K562 (cell line): ENCODE results near the gene ALK. TPM values are rescaled to one million over a fixed set of nuclear protein-coding genes. Genes with fewer than 3 reads are reported as not detected.

Experiments used
- ATAC-seq: fragments of 200-7000 bp; cut with Tn5 transposase; 3 replicates; pipeline ENCODE4 v1.9.1; 2020; ENCODE audit warnings: moderate library complexity
- BruUV-seq: library from RNA; stranded (reverse); fragments of 400-500 nt; replicated peaks from 2 replicates; lab custom pipeline; 2021; lab: Mats Ljungman, UMichigan
- CTCF ChIA-PET: fragments of 300-600 bp; formaldehyde crosslinking; extraction: SDS; loops from one replicate; lab custom pipeline; 2021; ENCODE audit warnings: low intra/inter-chr PET ratio; lab: Yijun Ruan, JAX
- POLR2A ChIA-PET: fragments of 300-600, 350-650 bp; sonication (Branson Sonifier 250); formaldehyde crosslinking; extraction: SDS; loops from one replicate; lab custom pipeline; 2021; ENCODE audit warnings: antibody characterized with exemption, inconsistent platforms; lab: Yijun Ruan, JAX
- DNase-seq, 4 experiments: peaks; one replicate each; pipeline versions ENCODE4 v3.0.0 to v3.0.0-alpha.2; 2011 to 2018; ENCODE audit warnings: low spot score in 3 of 4, mixed read lengths in 3 of 4; ENCODE audit errors: extremely low read depth in 1 of 4
- FAIRE-seq: peaks from 2 replicates; lab custom pipeline; 2011; peaks lifted over from hg19 to GRCh38; lab: Jason Lieb, UNC
- H2AFZ ChIP-seq: 2 replicates; pipeline ENCODE4 v1.6.0; 2011; ENCODE audit warnings: low read depth, low read length, control low read depth, inconsistent platforms
- H3K27ac ChIP-seq: fragments of 200-600 bp; 3 replicates; pipeline ENCODE4 v1.8.0; 2011; ENCODE audit warnings: low read depth, mild to moderate bottlenecking, control low read depth, inconsistent platforms, low read length, moderate library complexity, mixed read lengths; ENCODE audit errors: extremely low read depth
- H3K27me3 ChIP-seq, 2 experiments: fragments of 300-600 bp in 1 of 2; 2 replicates in 1 of 2; 3 replicates in 1 of 2; pipeline versions ENCODE4 v1.6.0 to v1.8.0; 2011; ENCODE audit warnings: inconsistent platforms in 2 of 2, low read length in 2 of 2, mild to moderate bottlenecking in 1 of 2, mixed read lengths in 1 of 2, moderate library complexity in 1 of 2; ENCODE audit not compliant: control insufficient read depth in 2 of 2, insufficient read depth in 2 of 2
- H3K36me3 ChIP-seq: fragments of 300-600 bp; 3 replicates; pipeline ENCODE4 v1.8.0; 2011; ENCODE audit warnings: mild to moderate bottlenecking, low read length, inconsistent platforms; ENCODE audit not compliant: control insufficient read depth, insufficient read depth
- H3K4me1 ChIP-seq, 2 experiments: fragments of 200-600 bp in 1 of 2; replicated peaks in 1 of 2; 2 replicates in 1 of 2; 3 replicates in 1 of 2; pipeline versions ENCODE4 v1.5.1 to v1.8.0; 2011; ENCODE audit warnings: inconsistent platforms in 2 of 2, low read length in 2 of 2, mild to moderate bottlenecking in 1 of 2, mixed read lengths in 1 of 2, moderate library complexity in 1 of 2; ENCODE audit not compliant: control insufficient read depth in 2 of 2, insufficient read depth in 2 of 2
- H3K4me2 ChIP-seq: 2 replicates; pipeline ENCODE4 v1.6.1; 2011; ENCODE audit warnings: low read length, control low read depth, inconsistent platforms, mixed read lengths; ENCODE audit not compliant: insufficient read depth
- H3K4me3 ChIP-seq: fragments of 200-600 bp; sonication (generic), shearing (Covaris generic); 2 replicates; pipeline ENCODE4 v1.5.1; 2016; ENCODE audit warnings: control low read depth, inconsistent platforms
- H3K79me2 ChIP-seq: fragments of 200-600 bp; 3 replicates; pipeline ENCODE4 v1.8.0; 2011; ENCODE audit warnings: low read length, inconsistent platforms; ENCODE audit not compliant: control insufficient read depth, insufficient read depth
- H3K9ac ChIP-seq, 2 experiments: 2 replicates each; pipeline versions ENCODE4 v1.6.0 to v1.6.1; 2011; ENCODE audit warnings: low read depth in 2 of 2, low read length in 2 of 2, control low read depth in 1 of 2, inconsistent platforms in 1 of 2, mild to moderate bottlenecking in 1 of 2, mixed read lengths in 1 of 2; ENCODE audit not compliant: insufficient read depth in 1 of 2
- H3K9me1 ChIP-seq: one replicate; pipeline ENCODE4 v1.6.0; 2011; ENCODE audit warnings: inconsistent platforms, mild to moderate bottlenecking, low read length, moderate library complexity; ENCODE audit not compliant: control insufficient read depth, insufficient read depth
- H3K9me3 ChIP-seq: replicated peaks from 2 replicates; pipeline ENCODE4 v1.5.1; 2011; ENCODE audit warnings: low read depth, low read length, inconsistent platforms; ENCODE audit not compliant: control insufficient read depth, insufficient read depth
- H4K20me1 ChIP-seq: replicated peaks from 2 replicates; pipeline ENCODE4 v1.6.1; 2011; ENCODE audit warnings: low read length, inconsistent platforms, mixed read lengths; ENCODE audit not compliant: control insufficient read depth, insufficient read depth
- ARID2 ChIP-seq: fragments of 450-650 bp; IDR thresholded peaks from 2 replicates; pipeline ENCODE4 v1.6.1; 2017; ENCODE audit warnings: antibody characterized with exemption, mild to moderate bottlenecking
- BRD4 ChIP-seq: fragments of 200-600 bp; sonication (generic); IDR thresholded peaks from 2 replicates; pipeline ENCODE4 v1.6.1; 2017; ENCODE audit warnings: inconsistent platforms
- CBX8 ChIP-seq: fragments of 200-600 bp; sonication (generic); IDR thresholded peaks from 2 replicates; pipeline ENCODE4 v1.6.1; 2012; ENCODE audit warnings: borderline replicate concordance, mixed run types, low read depth, mild to moderate bottlenecking, moderate library complexity, mixed read lengths, low read length, control low read depth, inconsistent platforms; ENCODE audit not compliant: poor library complexity, severe bottlenecking; ENCODE audit errors: extremely low read depth
- CXXC5 ChIP-seq: fragments of 250-450 bp; sonication (Bioruptor Pico); IDR thresholded peaks from 2 replicates; pipeline ENCODE4 v1.8.0; 2022; ENCODE audit warnings: inconsistent platforms, mild to moderate bottlenecking, moderate library complexity
- ELF4 ChIP-seq: fragments of 450-650 bp; formaldehyde crosslinking; IDR thresholded peaks from 2 replicates; pipeline ENCODE4 v1.4.0; 2022; ENCODE audit warnings: missing genetic modification characterization
- ETV6 ChIP-seq, 3 experiments: fragments of 150-350 bp in 1 of 3; sonication (generic) in 1 of 3; formaldehyde crosslinking in 1 of 3; IDR thresholded peaks; 2 replicates each; pipeline versions ENCODE4 v1.6.1 to v1.8.0; 2014 to 2022; ENCODE audit warnings: borderline replicate concordance in 2 of 3, low read depth in 2 of 3, antibody characterized with exemption in 1 of 3, low read length in 1 of 3, mild to moderate bottlenecking in 1 of 3, missing genetic modification reagents in 1 of 3
- NFIC ChIP-seq: fragments of 450-650 bp; IDR thresholded peaks from 2 replicates; pipeline ENCODE4 v1.6.1; 2017; ENCODE audit warnings: mild to moderate bottlenecking, inconsistent platforms
- NR4A1 ChIP-seq, 2 experiments: fragments of 250-450 bp in 1 of 2; fragments of 450-650 bp in 1 of 2; sonication (Bioruptor Pico) in 1 of 2; IDR thresholded peaks; 2 replicates each; pipeline versions ENCODE4 v1.4.0 to v1.6.1; 2016 to 2020; ENCODE audit warnings: mild to moderate bottlenecking in 2 of 2, missing compliant biosample characterization in 1 of 2, missing genetic modification characterization in 1 of 2, moderate library complexity in 1 of 2
- PHB2 ChIP-seq: fragments of 450-650 bp; IDR thresholded peaks from 2 replicates; pipeline ENCODE4 v1.6.1; 2017; ENCODE audit warnings: low read depth
- POLR2AphosphoS5 ChIP-seq: IDR thresholded peaks from 2 replicates; pipeline ENCODE4 v1.6.1; 2011; ENCODE audit warnings: mild to moderate bottlenecking, low read depth, low read length, moderate library complexity; ENCODE audit not compliant: control insufficient read depth, insufficient read depth
- POLR2B ChIP-seq: fragments of 450-650 bp; IDR thresholded peaks from 2 replicates; pipeline ENCODE4 v1.6.1; 2018; ENCODE audit warnings: low read depth; ENCODE audit not compliant: partially characterized antibody
- RBM22 ChIP-seq: fragments of 200-400 bp; formaldehyde crosslinking; IDR thresholded peaks from 2 replicates; pipeline ENCODE4 v1.6.1; 2018; ENCODE audit warnings: low read length, low read depth; ENCODE audit not compliant: poor library complexity, severe bottlenecking
- ZNF212 ChIP-seq: fragments of 450-650 bp; formaldehyde crosslinking; IDR thresholded peaks from 2 replicates; pipeline ENCODE4 v1.4.0; 2020; ENCODE audit warnings: mild to moderate bottlenecking
- ZNF551 ChIP-seq: fragments of 250-450 bp; sonication (Bioruptor Pico); IDR thresholded peaks from 2 replicates; pipeline ENCODE4 v1.5.0; 2021; ENCODE audit warnings: mild to moderate bottlenecking, moderate library complexity
- WGBS: fragments of 100-300 bp; shearing (Covaris generic); methylation state at CpG from one replicate; pipeline ENCODE4 v1.1.6; 2016; ENCODE audit warnings: low coverage, mixed read lengths; ENCODE audit not compliant: insufficient coverage; ENCODE audit errors: missing lambda C conversion rate; 5-methylcytosine and 5-hydroxymethylcytosine counted together
- in situ Hi-C: fragments of 300-500 bp; cut with MboI; formaldehyde crosslinking; loops from 4 replicates; pipeline ENCODE4 v1.15.0; 2018; ENCODE audit warnings: inconsistent platforms, mixed read lengths
- intact Hi-C: fragments of 100-400 bp; cut with micrococcal nuclease; formaldehyde crosslinking; loops from 2 replicates; pipeline ENCODE4 v1.14.2; 2022
- polyA plus RNA-seq, 8 experiments: library from polyadenylated mRNA; depleted of rRNA in 4 of 8; stranded (reverse) in 5 of 8; unstranded in 3 of 8; fragments of >200 nt; fragmentation: Nextera tagmentation in 2 of 8; fragmentation: Illumina TruSeq in 1 of 8; extraction: Ambion mirVana in 2 of 8; extraction: Trizol in 1 of 8; gene quantifications; 2 replicates each; pipeline versions ENCODE4 v1.2.1 to v1.2.3, GENCODE V29; 2011 to 2014; ENCODE audit warnings: inconsistent platforms in 1 of 8, missing spikeins in 1 of 8
- total RNA-seq, 7 experiments: library from RNA; depleted of rRNA in 6 of 7; stranded (reverse); fragments of >200 nt in 6 of 7; fragmentation: Illumina TruSeq in 2 of 7; extraction: Trizol in 2 of 7; gene quantifications; 2 replicates each; pipeline versions ENCODE4 v1.2.1 to v1.2.3, GENCODE V29; 2011 to 2021; ENCODE audit warnings: low replicate concordance in 1 of 7
- TF ChIP-seq, protein P1 (sequence below), 2 experiments: fragments of 450-650 bp in 1 of 2; sonication (generic) in 1 of 2; formaldehyde crosslinking; conservative IDR thresholded peaks; 2 replicates each; pipeline versions ENCODE4 v1.4.0 to v1.8.1; 2020 to 2022; ENCODE audit warnings: mild to moderate bottlenecking in 1 of 2, missing genetic modification reagents in 1 of 2

Gene ALK
- total and polyA plus RNA-seq, 9 of the 15 experiments (the other 6 are each of a cell fraction or from before 2014, with no cell fraction given), result not detected

DNA sequence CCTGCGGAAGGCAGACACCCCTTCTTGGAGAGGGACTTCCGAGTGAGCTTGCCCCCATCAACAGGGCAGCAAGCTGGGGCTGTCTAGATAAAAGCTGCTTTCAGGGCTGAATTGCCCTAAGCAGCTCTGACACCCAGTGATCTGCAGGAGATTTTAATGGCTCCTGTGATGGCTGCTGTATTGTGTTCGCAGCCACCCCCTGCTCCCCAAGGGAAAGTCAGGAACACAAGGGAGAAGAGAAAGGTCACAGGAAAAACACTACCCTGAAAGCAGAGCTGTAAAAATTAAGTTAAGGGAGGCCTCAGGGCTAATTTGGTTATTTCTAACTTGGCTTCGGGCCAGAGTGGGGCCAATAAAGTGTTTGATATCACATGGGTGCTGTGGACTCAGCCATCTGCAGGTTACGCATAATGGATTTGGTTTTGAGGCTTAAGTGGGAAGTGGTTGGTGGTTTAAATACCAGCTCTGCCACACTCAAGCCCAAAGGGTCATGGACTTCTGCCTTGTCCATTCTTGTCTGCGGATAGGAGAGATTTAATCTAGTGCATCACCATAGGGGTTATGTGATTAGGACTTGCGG lies 658.6 kb downstream of the ALK start:
- in situ Hi-C loops, result no loop called here
- ATAC-seq (no peak), DNase-seq (no peak), FAIRE-seq (no peak)
- Histone ChIP-seq H3K9ac (no peak overlapping the region), H3K79me2 (no peaks in the 10 kb centered on the region), H3K4me3 (no peak overlapping the region), H3K9me3 (no peaks in the 10 kb centered on the region), H4K20me1 (no peaks in the 10 kb centered on the region), H3K9me1 (no peaks in the 10 kb centered on the region), H3K4me1 (no peaks in the 10 kb centered on the region), H2AFZ (no peak overlapping the region), H3K4me2 (no peak overlapping the region), H3K27ac (no peak overlapping the region), H3K36me3 (no peaks in the 10 kb centered on the region), H3K27me3 (peaks cover 0 to 19% of the 10 kb centered on the region in 2 experiments; a peak in 3 of 5 replicates)
- intact Hi-C loops, result no loop called here
- POLR2A ChIA-PET, result no interaction called here
- no TSS peak for BruUV-seq
- CTCF ChIA-PET, result no interaction called here
- TF ChIP-seq POLR2AphosphoS5 (no peak), NFIC (0 out of 2 replicates have a peak, but pooled peaks have one; percentile 16)
- 4% methylated on average over 7 of the region's 7 CpGs for WGBS

DNA sequence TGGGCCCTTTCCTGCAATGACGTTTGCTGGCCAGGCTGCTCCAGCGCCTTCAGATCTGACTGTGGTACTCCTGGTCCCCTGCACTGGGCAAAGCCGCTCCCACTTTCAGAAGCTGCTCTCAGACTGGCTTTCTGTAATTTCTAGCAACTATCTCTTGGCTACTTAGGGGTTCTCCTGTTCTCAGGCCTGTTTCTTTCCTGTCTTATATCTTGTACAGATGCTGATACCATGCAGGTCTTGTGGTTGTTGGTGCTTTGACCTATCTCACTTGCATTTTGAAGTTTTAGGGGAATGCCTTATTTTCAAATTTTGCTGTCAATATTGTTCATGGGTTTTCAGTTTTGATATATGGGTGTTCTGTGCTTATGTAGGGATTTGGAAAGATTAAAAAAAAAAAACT lies 660.4 kb downstream of the ALK start:
- intact Hi-C loops (no loop called here), in situ Hi-C loops (no loop called here)
- Histone ChIP-seq H3K79me2 (no peaks in the 10 kb centered on the region), H3K4me3 (no peak overlapping the region), H4K20me1 (no peaks in the 10 kb centered on the region), H3K9me1 (no peaks in the 10 kb centered on the region), H2AFZ (no peak overlapping the region), H3K4me2 (no peak overlapping the region), H3K4me1 (no peaks in the 10 kb centered on the region), H3K9me3 (no peaks in the 10 kb centered on the region), H3K27me3 (peaks cover 0 to 19% of the 10 kb centered on the region in 2 experiments; a peak in 3 of 5 replicates), H3K9ac (no peak overlapping the region), H3K27ac (no peak overlapping the region), H3K36me3 (no peaks in the 10 kb centered on the region)
- BruUV-seq, result no TSS peak
- POLR2A ChIA-PET, result interaction anchor here (0.5 kb wide), 1 partner anchor 10 kb away, joined by 3 read pairs; no protein-coding TSS in a partner anchor
- CTCF ChIA-PET, result no interaction called here
- FAIRE-seq (no peak), DNase-seq (no peak), ATAC-seq (no peak)
- 0% methylated on average over 3 of the region's 3 CpGs for WGBS
- TF ChIP-seq ZNF212 (CRISPR knock-in tag) (no peak), RBM22 (no peak), POLR2B (no peak), ETV6 (IDR thresholded peaks at IDR 0.05; ENCODE audit: borderline replicate concordance in 1 of 2, low read depth in 2 of 2, low read length in 1 of 2) (no peak), ETV6 (CRISPR knock-in tag; IDR thresholded peaks at IDR 0.05; ENCODE audit: borderline replicate concordance) (no peak), ARID2 (no peak), BRD4 (no peak), ELF4 (CRISPR knock-in tag) (no peak), NR4A1 (CRISPR knock-in tag; IDR thresholded peaks at IDR 0.05) (no peak), NR4A1 (tag; IDR thresholded peaks at IDR 0.05) (no peak), PHB2 (no peak), CBX8 (no peak), ZNF551 (CRISPR knock-in tag) (no peak), CXXC5 (CRISPR knock-in tag) (no peak)
- TF ChIP-seq, protein P1, sequence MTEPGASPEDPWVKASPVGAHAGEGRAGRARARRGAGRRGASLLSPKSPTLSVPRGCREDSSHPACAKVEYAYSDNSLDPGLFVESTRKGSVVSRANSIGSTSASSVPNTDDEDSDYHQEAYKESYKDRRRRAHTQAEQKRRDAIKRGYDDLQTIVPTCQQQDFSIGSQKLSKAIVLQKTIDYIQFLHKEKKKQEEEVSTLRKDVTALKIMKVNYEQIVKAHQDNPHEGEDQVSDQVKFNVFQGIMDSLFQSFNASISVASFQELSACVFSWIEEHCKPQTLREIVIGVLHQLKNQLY (CRISPR knock-in tag; conservative IDR thresholded peaks at IDR 0.05), result no peak
